Mononuclear cell (primary cell): ENCODE measurements around the gene HIVEP2. TPM values are rescaled to one million over a fixed set of nuclear protein-coding genes. Genes with fewer than 3 reads are reported as not detected.

Source experiments
- H3K27me3 ChIP-seq: 2 replicates; pipeline ENCODE4 v1.6.0; 2011; ENCODE audit warnings: low read length, control low read depth; ENCODE audit not compliant: insufficient read depth
- H3K4me1 ChIP-seq: 2 replicates; pipeline ENCODE4 v1.5.1; 2011; ENCODE audit warnings: mild to moderate bottlenecking, low read length, control low read depth; ENCODE audit not compliant: insufficient read depth
- H3K4me3 ChIP-seq: 2 replicates; pipeline ENCODE4 v1.5.1; 2011; ENCODE audit warnings: mild to moderate bottlenecking, low read length, moderate library complexity
- H3K9me3 ChIP-seq: 2 replicates; pipeline ENCODE4 v1.5.1; 2011; ENCODE audit warnings: low read depth, mild to moderate bottlenecking, control low read depth, low read length
- total RNA-seq: library from RNA; depleted of rRNA; stranded (reverse); fragments of >200 nt; gene quantifications from one replicate; pipeline ENCODE4 v1.2.3, GENCODE V29; 2012

Gene HIVEP2
- total RNA-seq, 1 donor = 32.0 TPM

DNA sequence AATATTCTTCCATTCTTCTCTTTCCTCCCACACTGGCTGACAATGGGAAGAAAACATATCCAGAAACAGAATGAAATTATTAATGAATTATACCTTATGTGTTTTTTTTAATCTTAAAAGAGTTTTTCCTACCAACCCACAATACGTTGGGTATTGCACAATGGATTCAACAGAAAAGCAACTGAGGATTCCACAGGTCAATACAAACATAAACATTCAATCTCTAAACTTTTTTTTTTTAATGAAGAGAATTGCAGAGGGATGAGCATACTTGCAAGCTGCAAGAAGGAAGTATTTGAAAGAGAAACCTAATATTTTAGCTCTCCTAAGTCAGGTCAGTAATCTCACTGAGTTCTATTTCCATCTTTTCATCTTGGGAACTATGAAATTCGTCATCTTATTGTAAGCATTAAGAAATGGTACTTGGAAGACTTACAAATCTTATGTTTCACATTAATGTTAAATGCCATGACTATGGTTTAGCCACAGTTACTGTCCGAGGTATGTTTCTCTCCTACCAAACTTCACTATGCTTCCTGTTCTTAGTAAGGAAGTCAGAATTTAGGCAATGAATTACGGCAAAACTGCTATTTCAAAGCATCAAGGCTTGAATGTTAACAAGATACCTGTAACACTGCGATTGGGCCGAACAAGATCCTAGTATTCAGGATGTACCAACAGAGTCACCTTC, 100.8 kb downstream of the HIVEP2 start:
- Histone ChIP-seq H3K27me3 (no peaks in the 10 kb centered on the region), H3K4me3 (no peak overlapping the region), H3K9me3 (no peaks in the 10 kb centered on the region), H3K4me1 (peaks cover 52% of the 10 kb centered on the region)

DNA sequence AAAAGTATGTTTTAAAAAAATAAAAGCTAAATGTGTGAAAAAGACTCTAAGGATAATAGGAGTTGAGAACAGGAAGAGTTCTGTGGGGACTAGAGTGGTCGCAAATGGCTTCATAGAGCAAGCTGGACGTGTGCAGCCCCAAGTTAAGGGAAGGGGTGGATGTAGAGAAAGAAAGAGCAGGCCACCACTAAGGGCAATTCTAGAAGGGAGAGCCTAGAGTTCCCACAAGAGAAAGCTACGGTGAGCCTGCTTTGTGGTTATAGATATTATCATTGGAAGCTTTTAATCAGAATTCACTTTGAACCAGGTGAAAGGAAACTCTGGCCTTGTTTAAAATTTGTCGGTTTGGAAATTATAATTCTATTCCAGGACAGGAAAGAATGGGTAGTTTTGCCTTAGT, 101.6 kb downstream of the HIVEP2 start:
- no peaks in the 10 kb centered on the region for H3K9me3 ChIP-seq
- H3K4me1 ChIP-seq = peaks cover 49% of the 10 kb centered on the region
- no peak overlapping the region for H3K4me3 ChIP-seq
- no peaks in the 10 kb centered on the region for H3K27me3 ChIP-seq

DNA sequence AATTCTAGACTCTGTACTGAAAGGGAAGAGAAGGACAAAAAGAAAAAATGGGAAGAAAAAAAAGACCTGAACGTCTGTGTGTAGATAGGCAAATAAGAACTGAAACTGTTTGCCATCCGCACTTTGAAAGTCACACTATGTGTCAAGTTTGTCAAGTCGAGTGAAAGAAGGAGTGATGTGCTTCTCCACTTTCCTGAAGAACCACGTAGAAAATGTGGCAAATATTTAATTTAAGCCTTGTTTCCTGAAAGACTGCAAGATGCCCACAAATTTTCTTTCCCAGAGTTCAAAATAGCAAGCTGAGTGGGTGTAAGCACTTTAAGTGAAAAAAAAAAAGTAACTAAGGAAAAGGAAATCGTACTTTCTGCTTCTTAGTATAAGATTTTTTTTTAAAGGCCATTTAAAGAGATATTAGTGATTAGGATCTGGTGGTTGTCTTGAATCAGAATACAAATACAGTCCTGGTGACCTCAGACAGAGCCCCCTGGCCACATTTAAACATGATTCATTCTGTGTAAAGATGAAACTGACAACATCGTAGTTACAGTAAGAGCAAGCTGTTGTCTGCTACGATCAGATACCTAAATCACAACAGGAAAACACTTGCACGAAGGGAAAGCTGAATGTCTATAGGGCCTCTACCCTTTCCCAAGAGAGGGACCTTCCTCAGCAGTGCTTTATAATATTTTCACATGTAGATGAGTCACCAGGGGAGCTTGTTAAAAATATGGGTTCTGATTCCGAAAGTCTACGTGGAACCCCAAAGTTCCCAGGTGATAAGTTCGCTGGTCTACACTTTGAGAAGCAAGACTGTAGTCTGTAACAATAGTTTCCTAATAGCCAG, 102.3 kb downstream of the HIVEP2 start:
- peak overlapping the region; percentile 4 for H3K4me3 ChIP-seq
- peaks cover 44% of the 10 kb centered on the region for H3K4me1 ChIP-seq

DNA sequence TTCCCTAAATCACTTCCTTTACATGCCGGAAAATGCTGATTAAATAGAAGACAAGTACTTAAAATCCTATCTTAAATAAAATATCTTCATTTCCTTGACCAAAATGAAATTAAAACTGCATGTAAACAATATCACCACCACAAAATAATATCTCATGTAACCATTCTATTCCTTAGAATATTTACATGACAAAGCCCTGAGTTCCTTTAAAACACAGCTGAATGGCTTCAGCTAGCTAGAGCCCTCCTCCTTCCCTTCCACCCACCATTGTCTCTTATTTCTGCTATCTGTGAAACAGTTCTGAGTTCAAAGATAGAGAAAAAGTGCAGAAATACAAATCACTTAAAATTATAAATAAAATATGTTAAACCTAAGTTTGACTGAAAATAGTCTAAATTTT, 103.1 kb downstream of the HIVEP2 start:
- peaks cover 42% of the 10 kb centered on the region for H3K4me1 ChIP-seq
- no peaks in the 10 kb centered on the region for H3K27me3 ChIP-seq
- no peaks in the 10 kb centered on the region for H3K9me3 ChIP-seq
- no peak overlapping the region for H3K4me3 ChIP-seq

More for the DNA sequence above, 102.3 kb downstream of the HIVEP2 start:
- H3K9me3 ChIP-seq = no peaks in the 10 kb centered on the region
- no peaks in the 10 kb centered on the region for H3K27me3 ChIP-seq

DNA sequence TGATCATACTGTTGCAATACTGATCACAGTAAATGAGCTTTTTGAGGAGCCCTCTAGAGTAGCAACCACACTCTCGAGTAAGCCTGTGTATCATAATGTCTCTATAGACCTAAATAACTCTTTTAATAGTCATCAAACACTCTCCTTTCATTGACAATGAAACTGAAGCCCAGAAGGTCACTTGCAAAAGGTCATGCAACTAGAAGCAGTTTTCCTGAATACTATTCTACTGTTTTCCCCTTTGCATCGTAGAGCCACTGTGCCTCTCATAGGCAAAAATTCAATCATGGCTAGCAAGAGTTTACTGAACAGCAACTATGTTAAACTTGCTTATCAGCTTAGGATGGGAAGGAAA, 105.3 kb downstream of the HIVEP2 start:
- no peaks in the 10 kb centered on the region for H3K27me3 ChIP-seq
- H3K4me3 ChIP-seq = no peak overlapping the region
- H3K4me1 ChIP-seq = peaks cover 23% of the 10 kb centered on the region

DNA sequence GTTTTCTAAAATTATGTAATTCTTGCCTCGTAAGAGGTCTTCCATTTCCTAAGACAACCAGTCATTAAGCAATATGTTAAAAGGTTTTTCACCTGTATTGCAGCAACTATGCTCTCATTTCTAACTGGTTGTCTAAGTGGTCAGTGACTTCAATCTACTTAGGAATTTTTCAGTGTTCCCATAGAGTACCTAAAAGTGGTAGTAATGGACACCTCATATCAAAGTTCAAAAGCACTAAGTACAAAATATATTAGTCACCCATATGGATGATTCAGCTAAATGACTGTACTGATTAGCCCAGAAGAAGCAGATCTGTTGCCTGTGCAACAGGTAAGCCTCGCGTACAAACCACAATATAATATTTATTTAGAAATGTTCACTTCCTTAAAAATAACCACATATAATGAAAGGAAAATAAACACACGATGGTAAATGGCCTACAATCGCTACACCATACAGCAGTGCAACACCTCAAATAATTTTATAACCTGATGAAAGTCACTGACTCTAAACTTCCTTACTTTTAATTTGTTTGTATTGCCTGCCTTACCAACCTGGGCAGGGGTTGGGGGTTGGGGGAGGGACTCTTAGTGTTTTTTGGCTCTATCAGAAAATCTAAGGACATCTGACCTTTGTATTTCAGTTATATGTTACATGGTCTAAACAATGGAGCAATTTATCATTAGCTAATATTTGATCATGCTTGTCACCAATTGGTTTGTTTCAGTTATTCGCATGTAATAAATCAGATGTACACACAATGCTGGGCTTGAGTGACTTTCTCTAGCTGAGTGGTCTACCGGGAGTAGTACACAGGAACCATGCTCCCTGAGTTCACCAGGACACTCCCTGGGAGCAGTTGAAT, 105.9 kb downstream of the HIVEP2 start:
- no peaks in the 10 kb centered on the region for H3K27me3 ChIP-seq
- H3K4me3 ChIP-seq = no peak overlapping the region
- peaks cover 18% of the 10 kb centered on the region for H3K4me1 ChIP-seq
- H3K9me3 ChIP-seq = no peaks in the 10 kb centered on the region

More for the DNA sequence above, 105.3 kb downstream of the HIVEP2 start:
- H3K9me3 ChIP-seq = no peaks in the 10 kb centered on the region

DNA sequence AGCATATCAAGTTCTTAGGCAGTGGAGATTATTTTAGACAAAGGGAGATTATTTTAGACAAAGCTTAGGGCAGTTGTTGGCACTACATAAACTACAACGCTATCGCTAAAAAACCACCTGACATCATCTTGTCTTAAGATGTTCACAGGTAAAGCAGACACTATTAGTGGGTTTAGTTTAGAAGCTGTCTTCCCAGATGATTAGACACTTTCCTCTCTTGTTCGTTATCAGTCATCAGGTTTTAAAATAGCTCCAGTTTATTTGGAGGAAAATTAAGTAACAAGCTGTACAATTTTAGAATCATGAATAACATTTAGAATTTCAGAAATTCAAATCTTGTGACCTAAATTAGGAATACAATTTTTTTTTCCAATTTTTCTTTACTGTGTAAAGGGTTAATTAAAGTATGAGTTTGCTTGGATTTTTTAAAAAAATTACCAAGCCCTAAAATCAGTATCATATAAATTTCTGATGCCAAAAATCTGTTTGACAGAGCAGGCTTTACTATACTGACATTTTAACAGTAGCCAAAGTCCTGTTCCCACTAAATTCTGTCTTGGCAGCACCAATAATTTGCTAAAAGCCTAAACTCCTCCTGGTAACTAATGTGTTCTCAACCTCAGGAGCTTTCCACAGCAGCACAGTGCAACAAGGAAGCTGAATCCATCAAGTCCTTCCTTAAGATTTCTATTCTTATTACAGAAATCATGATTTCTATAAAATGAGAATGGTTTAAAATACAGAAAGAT, 109.0 kb downstream of the HIVEP2 start:
- Histone ChIP-seq H3K27me3 (no peaks in the 10 kb centered on the region), H3K9me3 (no peaks in the 10 kb centered on the region), H3K4me3 (no peak overlapping the region), H3K4me1 (peaks cover 7% of the 10 kb centered on the region)

DNA sequence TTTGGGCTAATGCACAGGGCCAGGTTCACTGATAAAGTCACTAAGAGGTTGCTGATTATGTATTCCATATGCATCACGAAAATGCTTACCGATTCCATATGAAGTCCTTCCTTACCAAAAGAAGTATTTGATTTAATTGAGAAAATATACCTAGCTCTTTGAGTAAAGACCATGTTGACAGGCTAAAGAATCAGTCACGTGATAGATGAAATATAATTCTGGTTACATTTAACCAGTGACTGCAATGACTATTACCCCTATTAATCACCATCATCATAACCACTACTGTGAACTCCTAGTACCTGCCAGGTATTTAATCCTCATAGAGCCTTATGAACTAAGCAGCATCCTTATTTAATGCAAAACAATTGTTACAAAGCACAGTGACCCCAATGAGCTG, 110.1 kb downstream of the HIVEP2 start:
- Histone ChIP-seq H3K4me1 (peaks cover 6% of the 10 kb centered on the region), H3K4me3 (no peak overlapping the region), H3K9me3 (no peaks in the 10 kb centered on the region), H3K27me3 (no peaks in the 10 kb centered on the region)

DNA sequence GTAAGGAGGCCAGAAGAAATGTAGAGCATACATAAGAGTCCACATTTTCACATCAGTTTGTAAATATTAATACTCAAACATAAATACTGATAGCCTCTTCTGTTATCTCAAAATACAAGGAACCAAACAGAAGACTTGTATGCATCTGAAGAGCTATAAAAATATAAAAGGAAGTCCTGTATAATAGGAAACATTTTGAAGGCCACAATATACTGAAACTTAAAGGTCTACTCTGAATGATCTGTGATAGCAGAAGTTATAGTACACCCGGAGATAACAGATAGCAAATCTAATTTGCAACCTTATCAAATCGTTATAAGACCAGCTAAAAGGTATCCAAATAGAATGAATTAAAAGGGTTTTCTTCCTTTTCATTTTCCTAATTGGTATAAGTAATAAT, 111.2 kb downstream of the HIVEP2 start:
- no peaks in the 10 kb centered on the region for H3K27me3 ChIP-seq
- H3K4me1 ChIP-seq = no peaks in the 10 kb centered on the region
- H3K9me3 ChIP-seq = no peaks in the 10 kb centered on the region
- no peak overlapping the region for H3K4me3 ChIP-seq

DNA sequence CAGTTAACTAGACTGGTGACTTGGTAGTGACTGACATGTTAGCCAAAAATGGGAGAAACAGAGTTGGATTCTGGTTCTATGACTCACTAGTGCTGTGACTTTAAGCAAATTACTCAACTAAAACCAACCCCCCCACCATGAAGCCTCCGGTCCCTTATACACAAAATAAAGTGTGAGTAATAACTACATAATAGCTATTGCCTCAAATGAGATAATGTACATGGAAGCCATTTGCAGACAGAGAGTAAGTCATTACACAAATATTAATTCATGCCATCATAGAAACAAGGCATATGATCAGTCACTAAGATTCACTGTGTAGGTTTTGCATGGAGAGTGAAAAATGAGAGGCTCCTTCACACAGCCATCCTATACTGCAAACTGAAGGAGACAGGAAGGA, 111.9 kb downstream of the HIVEP2 start:
- no peaks in the 10 kb centered on the region for H3K4me1 ChIP-seq
- H3K9me3 ChIP-seq = no peaks in the 10 kb centered on the region

DNA sequence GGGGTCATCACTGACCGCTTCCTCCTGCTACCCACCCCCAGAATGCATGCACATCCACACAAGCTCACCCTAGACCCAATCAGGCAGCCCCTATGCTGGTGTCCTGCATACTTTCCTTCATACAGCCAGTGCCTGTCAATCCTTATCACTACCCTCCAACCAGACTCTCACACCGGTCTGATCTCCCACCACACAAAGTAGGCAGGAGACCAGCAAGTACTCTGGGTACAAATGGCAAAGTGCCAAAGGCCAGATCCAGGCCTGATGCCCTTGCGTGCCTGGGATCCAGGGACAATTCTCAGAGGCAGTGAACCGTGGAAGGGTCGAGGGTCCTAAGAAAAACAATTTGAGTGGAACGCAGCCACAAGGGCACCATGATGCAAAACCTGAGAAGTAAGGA, 114.2 kb downstream of the HIVEP2 start:
- Histone ChIP-seq H3K4me1 (no peaks in the 10 kb centered on the region), H3K4me3 (no peak overlapping the region), H3K27me3 (no peaks in the 10 kb centered on the region), H3K9me3 (no peaks in the 10 kb centered on the region)

More for the DNA sequence above, 111.9 kb downstream of the HIVEP2 start:
- H3K27me3 ChIP-seq = no peaks in the 10 kb centered on the region
- H3K4me3 ChIP-seq = no peak overlapping the region

DNA sequence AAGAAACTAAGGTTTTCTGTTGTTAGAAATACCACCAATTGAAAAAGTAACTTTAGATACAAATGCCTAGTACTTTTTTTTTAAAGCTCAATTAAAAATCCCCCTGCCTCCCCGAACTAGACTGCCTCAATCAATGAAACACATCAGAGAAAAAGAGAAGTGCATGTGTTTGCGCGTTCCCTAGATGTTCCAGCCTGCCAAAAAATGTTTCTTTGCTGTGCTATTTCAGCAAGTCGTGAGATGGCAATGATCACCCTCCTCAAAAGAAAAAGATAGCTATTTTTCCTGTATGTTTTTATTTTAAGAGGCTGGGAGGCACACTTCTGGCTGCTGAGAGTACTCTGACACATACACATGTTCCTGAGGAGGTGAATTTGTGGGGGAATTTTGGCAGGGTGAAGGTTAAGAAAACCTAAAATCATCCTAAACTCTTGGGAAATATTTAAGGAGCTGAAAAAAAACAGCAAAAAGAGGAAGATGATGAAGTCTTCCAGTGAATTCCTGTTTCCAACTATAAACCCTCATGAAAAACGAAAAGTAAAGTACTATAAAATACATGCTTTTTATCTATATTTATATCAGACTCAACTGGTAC, 114.8 kb downstream of the HIVEP2 start:
- Histone ChIP-seq H3K4me1 (no peaks in the 10 kb centered on the region), H3K27me3 (no peaks in the 10 kb centered on the region), H3K9me3 (no peaks in the 10 kb centered on the region), H3K4me3 (no peak overlapping the region)

DNA sequence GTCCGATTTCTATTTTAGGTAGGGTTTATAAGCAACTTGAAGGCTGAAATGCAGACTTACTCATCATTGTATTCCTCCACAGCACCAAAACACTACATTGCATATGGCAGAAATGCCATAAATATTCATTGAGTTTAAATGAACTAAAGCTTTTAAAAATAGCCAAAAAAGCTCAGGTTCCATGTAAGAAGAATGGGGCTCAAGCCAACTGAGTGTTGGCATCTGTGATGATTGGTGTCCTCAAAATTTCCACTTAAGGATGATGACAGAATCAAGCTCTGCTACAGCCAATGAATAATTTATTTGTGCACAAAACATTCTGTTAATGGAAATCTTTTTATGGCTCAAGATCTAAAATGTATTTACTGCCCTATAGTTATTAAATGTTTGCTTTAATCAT, 115.4 kb downstream of the HIVEP2 start:
- H3K4me1 ChIP-seq = no peaks in the 10 kb centered on the region
- H3K27me3 ChIP-seq = no peaks in the 10 kb centered on the region
- H3K9me3 ChIP-seq = no peaks in the 10 kb centered on the region
- H3K4me3 ChIP-seq = no peak overlapping the region

DNA sequence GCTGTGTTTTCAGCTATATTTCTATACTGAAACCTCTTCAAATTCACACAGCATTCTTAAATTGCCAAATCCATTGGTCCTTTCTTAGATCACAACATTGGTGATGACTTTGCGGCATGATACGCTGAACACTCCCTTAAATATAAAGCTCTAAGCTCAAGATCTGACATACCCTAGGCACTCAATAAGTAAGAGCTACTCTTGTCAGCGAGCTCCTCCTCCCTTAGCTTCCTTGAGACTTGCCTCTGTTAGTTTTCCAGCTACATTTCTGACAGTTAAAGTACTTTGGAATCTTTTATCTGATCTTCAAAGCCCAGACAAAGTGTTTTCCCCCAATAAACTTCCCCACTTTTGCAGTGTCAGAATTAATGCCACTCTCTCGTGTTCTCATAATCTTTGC, 117.0 kb downstream of the HIVEP2 start:
- Histone ChIP-seq H3K9me3 (no peaks in the 10 kb centered on the region), H3K4me3 (no peak overlapping the region), H3K4me1 (peaks cover 3% of the 10 kb centered on the region), H3K27me3 (no peaks in the 10 kb centered on the region)
